Fibroblast of mammary gland (primary cell): ENCODE results near the gene NRG3.
"Not testable (repeated sequence)": the region's sequence is repeated elsewhere in the genome, so short reads cannot be mapped to it uniquely, and the experiment has no call there.

ENCODE experiments used
- DNase-seq: peaks from one replicate; pipeline ENCODE4 v3.0.0-alpha.2; 2010; ENCODE audit warnings: low read depth
- H3K4me3 ChIP-seq: 2 replicates; pipeline ENCODE4 v1.5.1; 2011; ENCODE audit warnings: low read depth, mild to moderate bottlenecking, low read length, moderate library complexity; ENCODE audit not compliant: control insufficient read depth
- CTCF ChIP-seq: conservative IDR thresholded peaks from 2 replicates; pipeline ENCODE4 v1.5.1; 2011; ENCODE audit warnings: low read depth, low read length, inconsistent platforms; ENCODE audit not compliant: control insufficient read depth, insufficient read depth

The NRG3 gene

GRCh38 chr10:82660205-82660604, 785.2 kb downstream of the NRG3 start:
- no peak overlapping the region for H3K4me3 ChIP-seq
- no peak for TF ChIP-seq CTCF
- DNase-seq: no peak

- no peak overlapping the region for H3K4me3 ChIP-seq
- DNase-seq: no peak
- no peak for TF ChIP-seq CTCF
Measured at GRCh38 chr10:82660986-82661385, 786.0 kb downstream of the NRG3 start.

DNA sequence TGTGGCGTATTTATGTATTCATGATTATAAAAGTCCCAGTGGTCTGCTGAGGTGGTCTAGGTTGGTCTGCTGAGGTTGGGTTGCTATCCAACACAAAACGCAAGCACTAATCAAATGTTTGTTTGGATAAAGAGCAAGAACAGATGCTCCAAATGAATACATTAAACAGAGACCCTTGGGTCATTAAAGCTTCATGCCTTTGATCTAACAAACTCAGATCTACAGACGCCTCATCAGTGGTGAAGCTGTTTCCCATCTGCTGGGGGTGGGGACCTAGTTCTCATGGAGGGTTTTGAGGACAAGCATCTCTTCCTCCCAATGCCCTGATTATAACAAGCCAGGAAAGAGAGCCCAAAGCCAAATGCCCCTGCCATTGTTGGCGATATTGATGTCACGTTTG, 786.7 kb downstream of the NRG3 start:
- no peak for TF ChIP-seq CTCF

DNA sequence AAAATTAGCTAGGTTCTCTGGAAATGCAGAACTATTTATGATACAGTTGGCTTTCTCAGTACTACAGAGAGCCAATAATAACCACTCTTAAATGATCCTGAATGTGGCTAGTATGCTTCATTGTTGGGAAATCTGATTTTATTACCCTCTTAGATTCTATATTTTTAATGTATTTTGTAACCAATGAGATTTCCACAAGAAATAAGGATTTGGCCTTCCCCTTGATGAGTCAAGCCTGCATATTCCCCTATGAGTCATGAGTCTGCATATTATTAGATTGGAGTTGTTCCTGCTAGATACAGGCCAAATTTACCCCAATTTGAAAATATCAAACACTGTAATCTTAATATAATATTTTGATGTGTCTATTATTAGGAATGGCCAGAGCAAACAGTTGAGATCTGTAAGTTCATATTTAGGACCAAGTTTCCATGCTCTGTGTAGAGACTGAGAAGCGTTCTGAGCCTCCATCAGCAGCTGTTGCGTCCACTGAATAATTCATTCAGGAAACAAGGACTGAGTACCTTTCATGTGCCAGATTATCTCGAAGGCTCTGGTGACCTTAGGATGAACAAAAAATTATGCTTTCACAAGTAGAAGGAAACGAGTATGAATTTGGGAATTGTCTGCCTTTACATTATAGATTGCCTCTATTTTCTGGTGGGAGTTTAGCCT, 793.4 kb downstream of the NRG3 start:
- peak; percentile 31 for DNase-seq
- TF ChIP-seq CTCF: no peak
- no peak overlapping the region for H3K4me3 ChIP-seq

More for the DNA sequence above, 786.7 kb downstream of the NRG3 start:
- no peak for DNase-seq
- H3K4me3 ChIP-seq: no peak overlapping the region

GRCh38 chr10:82674036-82674435, 799.0 kb downstream of the NRG3 start:
- H3K4me3 ChIP-seq: no peak overlapping the region
- no peak for DNase-seq
- no peak for TF ChIP-seq CTCF

- DNase-seq, H3K4me3 ChIP-seq: not testable (repeated sequence)
Measured at GRCh38 chr10:82677932-82678331, 802.9 kb downstream of the NRG3 start.

DNA sequence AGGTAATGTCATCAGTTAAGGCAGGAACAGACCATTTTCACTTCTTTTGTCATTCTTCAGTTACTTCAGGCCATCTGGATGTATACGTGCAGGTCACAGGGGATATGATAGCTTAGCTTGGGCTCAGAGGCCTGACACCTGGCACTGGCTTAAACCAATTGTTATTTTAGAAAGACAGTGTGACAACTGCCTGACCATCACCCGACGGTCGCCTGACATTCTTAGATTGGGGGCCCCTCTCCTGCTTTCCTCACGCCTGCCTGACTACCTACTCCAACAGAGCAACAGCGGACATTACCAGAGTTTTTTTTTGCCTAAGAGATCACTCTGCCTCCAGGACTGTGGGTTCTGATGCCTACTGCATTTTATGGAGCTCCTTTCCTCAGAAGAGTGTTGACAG, 803.5 kb downstream of the NRG3 start:
- H3K4me3 ChIP-seq, DNase-seq: not testable (repeated sequence)

GRCh38 chr10:82680608-82681007, 805.6 kb downstream of the NRG3 start:
- H3K4me3 ChIP-seq: no peak overlapping the region
- no peak for DNase-seq
- no peak for TF ChIP-seq CTCF
